NCI-H1048 (cell line): ENCODE measurements around the gene DARS1.
"Not testable (repeated sequence)": the region's sequence is repeated elsewhere in the genome, so short reads cannot be mapped to it uniquely, and the experiment has no call there.

ENCODE experiments used
- DNase-seq: peaks from one replicate; lab custom pipeline; 2025; lab: John Stamatoyannopoulos, UW

Gene DARS1

GRCh38 chr2:135945526-135945925, 39.9 kb downstream of the DARS1 start:
- DNase-seq: no peak

- no peak for DNase-seq
Observed at GRCh38 chr2:135944625-135945024, 40.8 kb downstream of the DARS1 start.

GRCh38 chr2:135942936-135943688, 42.3 kb downstream of the DARS1 start:
- no peak for DNase-seq

GRCh38 chr2:135936524-135936923, 48.9 kb downstream of the DARS1 start:
- no peak for DNase-seq

- no peak for DNase-seq
Observed at GRCh38 chr2:135935914-135936313, 49.5 kb downstream of the DARS1 start.

GRCh38 chr2:135931776-135932443, 53.5 kb downstream of the DARS1 start:
- no peak for DNase-seq

GRCh38 chr2:135926605-135927004, 58.8 kb downstream of the DARS1 start:
- DNase-seq: no peak

- no peak for DNase-seq
Observed at GRCh38 chr2:135925571-135925970, 59.9 kb downstream of the DARS1 start.

GRCh38 chr2:135916207-135916606, 69.2 kb downstream of the DARS1 start:
- no peak for DNase-seq

GRCh38 chr2:135914485-135914884, 70.9 kb downstream of the DARS1 start:
- no peak for DNase-seq

GRCh38 chr2:135913727-135914365, 71.6 kb downstream of the DARS1 start:
- no peak for DNase-seq

GRCh38 chr2:135909976-135910375, 75.5 kb downstream of the DARS1 start:
- no peak for DNase-seq

- no peak for DNase-seq
Observed at GRCh38 chr2:135905679-135906078, 79.7 kb downstream of the DARS1 start.

GRCh38 chr2:135904341-135904989, 81.0 kb downstream of the DARS1 start:
- DNase-seq: no peak

- DNase-seq: no peak
Observed at GRCh38 chr2:135903650-135904049, 81.8 kb downstream of the DARS1 start.

- no peak for DNase-seq
Observed at GRCh38 chr2:135899567-135899966, 85.9 kb downstream of the DARS1 start.

GRCh38 chr2:135898234-135898786, 87.1 kb downstream of the DARS1 start:
- DNase-seq: no peak

GRCh38 chr2:135894930-135895329, 90.5 kb downstream of the DARS1 start:
- DNase-seq: no peak

GRCh38 chr2:135893374-135893794, 92.0 kb downstream of the DARS1 start:
- no peak for DNase-seq

- no peak for DNase-seq
Observed at GRCh38 chr2:135890835-135891234, 94.6 kb downstream of the DARS1 start.

GRCh38 chr2:135890149-135890548, 95.3 kb downstream of the DARS1 start:
- no peak for DNase-seq

GRCh38 chr2:135888587-135888986, 96.8 kb downstream of the DARS1 start:
- not testable (repeated sequence) for DNase-seq
